GM10266 (cell line): ENCODE results near the gene CPA2.
"Not testable (repeated sequence)": the region's sequence is repeated elsewhere in the genome, so short reads cannot be mapped to it uniquely, and the experiment has no call there.

Experiments
- DNase-seq: peaks from one replicate; pipeline ENCODE4 v3.0.0; 2012; ENCODE audit errors: extremely low spot score
- TF ChIP-seq, protein P1 (sequence below): IDR thresholded peaks from 2 replicates; pipeline ENCODE4 v1.5.1; 2012; ENCODE audit warnings: mild to moderate bottlenecking, low read depth; ENCODE audit not compliant: control insufficient read depth, insufficient read depth; ENCODE audit errors: missing control alignments

CPA2 gene

DNA sequence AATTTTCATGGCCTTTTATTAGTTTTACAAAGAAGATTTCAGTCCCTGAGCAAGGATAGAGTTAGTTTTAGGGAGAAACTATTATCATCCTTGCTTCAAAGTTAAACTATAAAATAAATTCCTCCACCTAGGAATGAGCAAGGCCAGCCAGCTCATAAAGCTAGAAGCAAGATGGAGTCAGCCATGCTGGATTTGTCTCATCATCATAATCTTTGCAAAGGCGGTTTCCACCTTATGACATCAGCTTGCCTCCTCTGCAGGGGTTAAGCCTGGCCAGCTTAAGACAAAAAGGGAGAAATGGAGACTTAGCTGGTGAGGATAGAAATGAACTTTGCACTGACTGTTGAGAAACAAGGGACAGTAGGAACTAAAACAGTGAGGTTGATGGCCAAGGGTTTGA is 40.3 kb upstream of the CPA2 start:
- TF ChIP-seq, protein P1, sequence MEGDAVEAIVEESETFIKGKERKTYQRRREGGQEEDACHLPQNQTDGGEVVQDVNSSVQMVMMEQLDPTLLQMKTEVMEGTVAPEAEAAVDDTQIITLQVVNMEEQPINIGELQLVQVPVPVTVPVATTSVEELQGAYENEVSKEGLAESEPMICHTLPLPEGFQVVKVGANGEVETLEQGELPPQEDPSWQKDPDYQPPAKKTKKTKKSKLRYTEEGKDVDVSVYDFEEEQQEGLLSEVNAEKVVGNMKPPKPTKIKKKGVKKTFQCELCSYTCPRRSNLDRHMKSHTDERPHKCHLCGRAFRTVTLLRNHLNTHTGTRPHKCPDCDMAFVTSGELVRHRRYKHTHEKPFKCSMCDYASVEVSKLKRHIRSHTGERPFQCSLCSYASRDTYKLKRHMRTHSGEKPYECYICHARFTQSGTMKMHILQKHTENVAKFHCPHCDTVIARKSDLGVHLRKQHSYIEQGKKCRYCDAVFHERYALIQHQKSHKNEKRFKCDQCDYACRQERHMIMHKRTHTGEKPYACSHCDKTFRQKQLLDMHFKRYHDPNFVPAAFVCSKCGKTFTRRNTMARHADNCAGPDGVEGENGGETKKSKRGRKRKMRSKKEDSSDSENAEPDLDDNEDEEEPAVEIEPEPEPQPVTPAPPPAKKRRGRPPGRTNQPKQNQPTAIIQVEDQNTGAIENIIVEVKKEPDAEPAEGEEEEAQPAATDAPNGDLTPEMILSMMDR: no peak
- no peak for DNase-seq

DNA sequence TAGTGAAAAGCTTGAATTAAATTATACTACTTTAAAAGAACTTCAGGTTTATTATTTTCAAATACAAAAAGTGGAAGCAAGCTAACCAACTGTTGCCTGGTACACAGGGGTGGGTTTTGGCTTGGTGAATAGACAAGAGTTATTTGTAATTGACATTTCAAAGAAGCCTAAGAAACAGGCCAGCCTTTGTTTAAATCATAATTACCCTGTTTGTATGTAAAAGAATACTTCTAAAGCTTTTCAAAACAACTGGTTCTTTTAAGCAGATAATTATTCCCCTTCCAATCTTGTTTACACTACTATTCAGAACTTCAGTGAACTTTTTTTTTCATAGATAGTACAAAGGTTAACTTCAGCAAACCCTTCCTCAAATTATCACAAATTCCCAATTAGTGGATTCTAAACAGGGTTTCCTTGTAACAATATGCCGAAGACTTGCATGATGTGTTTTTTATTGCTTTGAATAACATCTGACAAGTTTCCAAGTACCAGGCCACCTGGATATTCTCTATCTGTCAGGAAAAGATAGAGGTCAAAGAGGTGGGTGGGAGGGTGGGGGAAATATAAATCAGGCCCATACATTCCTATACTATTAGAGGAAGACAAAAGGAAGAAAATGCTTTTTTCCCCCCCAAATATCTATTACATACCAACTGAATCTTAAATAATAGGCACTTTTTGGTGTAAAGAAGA is 38.6 kb upstream of the CPA2 start:
- DNase-seq: no peak
- TF ChIP-seq, protein P1: no peak

DNA sequence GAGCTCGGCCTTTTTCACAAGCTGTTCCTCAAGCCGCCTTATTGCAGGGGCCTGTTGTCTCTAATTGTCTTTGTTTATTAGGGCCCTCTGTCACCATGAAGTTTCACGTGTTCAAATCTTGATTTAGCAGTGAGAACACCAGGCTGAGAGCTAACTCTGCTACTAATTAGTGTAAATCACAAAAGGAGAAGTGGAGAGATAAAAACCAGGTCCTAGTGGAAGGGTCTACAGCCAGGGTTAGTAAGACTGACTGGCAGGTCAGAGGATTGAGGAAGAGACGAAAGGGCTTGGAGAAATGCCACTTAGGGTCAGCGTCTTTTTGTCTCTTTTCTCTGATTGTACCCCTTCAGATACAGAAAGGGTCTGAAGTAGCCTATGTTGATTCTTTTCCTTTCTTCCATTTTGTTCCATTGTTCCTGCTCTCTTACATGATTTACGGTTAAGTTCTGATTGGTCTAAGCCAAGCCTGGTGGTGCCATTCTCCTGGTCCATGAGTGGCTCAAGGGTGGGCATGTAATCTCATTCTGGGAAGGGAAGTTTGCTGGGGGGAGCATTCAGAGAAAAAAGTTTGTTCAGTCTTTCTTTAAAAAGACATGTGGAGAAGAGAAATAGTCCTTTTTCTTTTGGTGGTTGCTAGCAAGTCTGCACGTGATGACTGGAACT is 37.7 kb upstream of the CPA2 start:
- DNase-seq: no peak
- TF ChIP-seq, protein P1: no peak

DNA sequence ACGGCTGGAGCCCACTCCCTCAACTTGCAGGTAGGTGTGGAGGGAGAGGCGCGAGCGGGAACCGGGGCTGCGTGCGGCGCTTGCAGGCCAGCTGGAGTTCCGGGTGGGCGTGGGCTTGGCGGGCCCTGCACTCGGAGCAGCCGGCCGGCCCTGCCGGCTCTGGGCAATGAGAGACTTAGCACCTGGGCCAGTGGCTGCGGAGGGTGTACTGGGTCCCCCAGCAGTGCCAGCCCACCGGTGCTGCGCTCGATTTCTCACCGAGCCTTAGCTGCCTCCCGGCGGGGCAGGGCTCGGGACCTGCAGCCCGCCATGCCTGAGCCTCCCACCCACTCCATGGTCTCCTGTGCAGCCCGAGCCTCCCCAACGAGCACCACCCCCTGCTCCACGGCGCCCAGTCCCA is 36.7 kb upstream of the CPA2 start:
- DNase-seq: not testable (repeated sequence)

DNA sequence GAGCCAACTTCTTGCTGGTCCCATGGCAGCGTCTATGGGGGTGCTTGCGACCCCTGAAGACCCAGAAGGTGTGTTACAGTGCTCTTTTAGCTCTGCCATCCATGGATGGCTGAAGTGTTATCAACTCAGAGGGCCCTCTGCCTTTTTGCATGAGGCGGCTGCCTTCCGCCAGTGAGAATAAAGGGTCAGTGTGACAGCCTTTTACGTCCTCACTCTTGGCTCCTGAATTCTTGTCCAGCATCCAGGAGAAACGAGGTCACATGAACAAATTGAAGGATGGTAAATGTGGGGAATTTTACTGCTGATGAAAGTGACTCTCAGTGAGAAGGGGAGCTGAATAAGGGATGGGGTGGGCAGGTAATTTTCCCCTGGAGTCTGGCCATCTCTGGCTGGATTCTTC is 34.9 kb upstream of the CPA2 start:
- no peak for DNase-seq
- TF ChIP-seq, protein P1: no peak

DNA sequence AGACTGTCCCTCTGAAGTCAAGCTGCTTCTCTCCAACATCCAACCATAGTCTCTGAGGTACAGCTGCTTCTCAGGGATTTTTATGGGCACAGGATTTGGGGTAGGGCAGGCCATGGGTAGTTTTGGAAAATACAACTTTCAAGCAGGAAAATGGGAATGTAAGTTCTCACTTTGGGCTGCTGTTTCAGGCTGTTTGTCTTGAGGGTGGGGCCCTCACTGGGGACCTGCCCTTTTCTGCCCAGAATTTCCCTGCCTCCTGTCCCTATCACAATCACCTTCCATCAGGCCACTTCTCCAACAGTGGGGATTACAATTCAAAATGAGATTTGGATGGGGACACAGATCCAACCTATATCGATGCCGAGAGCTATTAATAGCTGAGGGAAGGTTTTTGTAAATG is 34.5 kb upstream of the CPA2 start:
- TF ChIP-seq, protein P1: no peak
- no peak for DNase-seq

DNA sequence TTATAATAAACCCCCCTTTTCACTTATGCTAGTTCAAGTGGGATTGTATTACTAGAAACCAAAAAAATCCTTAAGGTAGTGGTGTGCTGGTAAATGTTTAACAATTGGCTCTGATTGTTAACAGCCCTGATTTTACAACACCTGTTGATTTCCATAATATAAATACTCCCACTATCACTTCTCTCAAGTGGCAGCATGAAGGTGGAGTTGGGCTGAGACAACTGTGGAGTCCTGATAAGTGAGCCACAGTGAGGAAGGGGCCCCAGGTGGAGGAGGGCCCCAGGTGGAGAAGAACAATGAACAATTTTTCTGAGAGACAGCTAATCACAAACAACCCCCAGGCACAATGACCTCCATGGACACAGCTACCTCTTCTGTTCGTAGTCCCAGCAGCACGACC is 32.6 kb upstream of the CPA2 start:
- TF ChIP-seq, protein P1: no peak

DNA sequence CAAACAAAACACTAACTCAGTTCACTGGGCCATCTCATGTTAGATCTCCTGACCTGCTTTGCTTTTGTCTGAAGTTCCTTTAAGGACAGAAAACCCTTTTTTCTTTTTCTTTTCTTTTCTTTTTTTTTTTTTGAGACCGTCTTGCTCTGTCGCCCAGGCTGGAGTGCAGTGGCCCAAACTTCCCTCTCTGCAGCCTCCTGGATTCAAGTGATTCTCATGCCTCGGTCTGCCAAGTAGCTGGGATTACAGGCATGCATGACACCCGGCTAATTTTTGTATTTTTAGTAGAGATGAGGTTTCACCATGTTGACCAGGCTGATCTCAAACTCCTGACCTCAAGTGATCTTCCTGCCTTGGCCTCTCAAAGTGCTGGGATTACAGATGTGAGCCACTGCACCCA is 30.3 kb upstream of the CPA2 start:
- not testable (repeated sequence) for DNase-seq

More for the DNA sequence above, 32.6 kb upstream of the CPA2 start:
- no peak for DNase-seq
